ENCODE measurements around the gene RYR1. TPM values are rescaled to one million over a fixed set of nuclear protein-coding genes. Genes with fewer than 3 reads are reported as not detected.

RYR1 gene
- total and polyA plus RNA-seq, 7 donors: under 0.01 to 4.1 (median 0.85) TPM

- intact Hi-C loops (cut with DNase I): no loop called here
- DNase-seq: no peak
- WGBS, 2 donors: 66 to 86% methylated on average over 3 of the region's 3 CpGs
- TF ChIP-seq POLR2AphosphoS5 (IDR thresholded peaks at IDR 0.05) (no peak), CTCF (IDR thresholded peaks at IDR 0.05) (no peak), POLR2A (IDR thresholded peaks at IDR 0.05) (no peak), EP300 (IDR thresholded peaks at IDR 0.05) (no peak)
- Histone ChIP-seq H3K27ac (no peak overlapping the region), H3K27me3 (no peaks in the 10 kb centered on the region), H3K4me3 (no peak overlapping the region), H3K9me3 (no peaks in the 10 kb centered on the region), H3K4me1 (peaks cover 0 to 11% (median 8%) of the 10 kb centered on the region in 4 donors), H3K36me3 (no peaks in the 10 kb centered on the region)
Measured at GRCh38 chr19:38614289-38614688, 180.8 kb downstream of the RYR1 start.

GRCh38 chr19:38615007-38615581 is 181.6 kb downstream of the RYR1 start:
- intact Hi-C loops (cut with DNase I): loop anchor here (5.0 kb wide), 2 partner anchors 213 to 317 kb away; partner anchors contain the start of genes FAM98C, MRPS12 and SARS2
- no peak for DNase-seq
- no peaks in the 10 kb centered on the region for H3K36me3 ChIP-seq
- TF ChIP-seq CTCF (IDR thresholded peaks at IDR 0.05): no peak
- TF ChIP-seq EP300 (IDR thresholded peaks at IDR 0.05): no peak
- no peak for TF ChIP-seq POLR2AphosphoS5 (IDR thresholded peaks at IDR 0.05)
- no peak for TF ChIP-seq POLR2A (IDR thresholded peaks at IDR 0.05)
- H3K27ac ChIP-seq: no peak overlapping the region
- no peak overlapping the region for H3K4me3 ChIP-seq
- H3K27me3 ChIP-seq: no peaks in the 10 kb centered on the region
- no peaks in the 10 kb centered on the region for H3K9me3 ChIP-seq
- H3K4me1 ChIP-seq: peaks cover 0 to 18% (median 15%) of the 10 kb centered on the region in 4 donors
- 78 to 82% methylated on average over 7 of the region's 7 CpGs for WGBS, 2 donors

- no peak for DNase-seq
- Histone ChIP-seq H3K4me3 (no peak overlapping the region), H3K9me3 (no peaks in the 10 kb centered on the region), H3K4me1 (peaks cover 0 to 24% (median 19%) of the 10 kb centered on the region in 4 donors), H3K27me3 (no peaks in the 10 kb centered on the region), H3K27ac (no peak overlapping the region), H3K36me3 (peaks cover 2 to 11% (median 11%) of the 10 kb centered on the region in 4 donors)
- WGBS, 2 donors: 85 to 86% methylated on average over 6 of the region's 6 CpGs
- TF ChIP-seq POLR2A (IDR thresholded peaks at IDR 0.05) (no peak), CTCF (IDR thresholded peaks at IDR 0.05) (no peak), POLR2AphosphoS5 (IDR thresholded peaks at IDR 0.05) (no peak), EP300 (IDR thresholded peaks at IDR 0.05) (no peak)
- intact Hi-C loops (cut with DNase I): loop anchor here (5.0 kb wide), 2 partner anchors 214 to 316 kb away; partner anchors contain the start of genes FAM98C, MRPS12 and SARS2
Measured at GRCh38 chr19:38616265-38616664, 182.8 kb downstream of the RYR1 start.

GRCh38 chr19:38617283-38617763 is 183.8 kb downstream of the RYR1 start:
- peaks cover 0 to 24% (median 19%) of the 10 kb centered on the region in 4 donors for H3K4me1 ChIP-seq
- no peak for DNase-seq
- no peaks in the 10 kb centered on the region for H3K27me3 ChIP-seq
- no peak for TF ChIP-seq EP300 (IDR thresholded peaks at IDR 0.05)
- TF ChIP-seq POLR2AphosphoS5 (IDR thresholded peaks at IDR 0.05): no peak
- no peak for TF ChIP-seq POLR2A (IDR thresholded peaks at IDR 0.05)
- TF ChIP-seq CTCF (IDR thresholded peaks at IDR 0.05): no peak
- no peaks in the 10 kb centered on the region for H3K9me3 ChIP-seq
- intact Hi-C loops (cut with DNase I): loop anchor here (5.0 kb wide), 2 partner anchors 215 to 315 kb away; partner anchors contain the start of genes FAM98C, MRPS12 and SARS2
- 59 to 84% methylated on average over 9 of the region's 9 CpGs for WGBS, 2 donors
- H3K36me3 ChIP-seq: peaks cover 13 to 22% (median 17%) of the 10 kb centered on the region in 4 donors
- no peak overlapping the region for H3K27ac ChIP-seq
- peak overlapping the region in 2 of 4 donors; percentile 81 to 83 for H3K4me3 ChIP-seq
